GM12878 (cell line): ENCODE results near the gene TAS2R9. TPM values are rescaled to one million over a fixed set of nuclear protein-coding genes. Genes with fewer than 3 reads are reported as not detected.

Experiments used
- CBFB ChIP-seq: IDR thresholded peaks from 2 replicates; pipeline ENCODE4 v1.6.1; 2016; ENCODE audit warnings: antibody characterized with exemption, low read depth
- CHD2 ChIP-seq: IDR thresholded peaks from 2 replicates; pipeline ENCODE4 v1.6.1; 2011; ENCODE audit warnings: low read depth, low read length, improper control_type of control experiment, borderline replicate concordance
- ELK1 ChIP-seq: IDR thresholded peaks from 2 replicates; pipeline ENCODE4 v1.6.1; 2012; ENCODE audit warnings: low read depth, low read length, improper control_type of control experiment
- SMAD5 ChIP-seq: IDR thresholded peaks from 2 replicates; pipeline ENCODE4 v1.6.1; 2016; ENCODE audit warnings: antibody characterized with exemption, low read depth
- SREBF2 ChIP-seq: IDR thresholded peaks from 2 replicates; pipeline ENCODE4 v1.6.1; 2012; ENCODE audit warnings: mild to moderate bottlenecking, low read length
- SUZ12 ChIP-seq: fragments of 200-600 bp; sonication (generic); IDR thresholded peaks from one replicate; pipeline ENCODE4 v1.6.1; 2018; ENCODE audit warnings: antibody characterized with exemption, mild to moderate bottlenecking; ENCODE audit not compliant: unreplicated experiment
- USF2 ChIP-seq: IDR thresholded peaks from 2 replicates; pipeline ENCODE4 v1.6.1; 2011; ENCODE audit warnings: low read depth, low read length, improper control_type of control experiment, borderline replicate concordance
- ZBTB4 ChIP-seq: fragments of 450-650 bp; formaldehyde crosslinking; IDR thresholded peaks from 2 replicates; pipeline ENCODE4 v1.4.0; 2022; ENCODE audit warnings: mild to moderate bottlenecking, moderate library complexity
- polyA plus RNA-seq, 11 experiments: library from polyadenylated mRNA; depleted of rRNA in 4 of 11; unstranded in 6 of 11; stranded (reverse) in 5 of 11; fragments of >200 nt; fragmentation: Nextera tagmentation in 4 of 11; fragmentation: Illumina TruSeq in 1 of 11; extraction: Ambion mirVana in 4 of 11; extraction: Trizol in 1 of 11; gene quantifications; 1 replicate in 1 of 11; 2 replicates in 10 of 11; pipeline versions ENCODE4 v1.2.1 to v1.2.3, GENCODE V29; 2011 to 2016; ENCODE audit warnings: inconsistent platforms in 2 of 11, missing spikeins in 2 of 11, low read depth in 1 of 11
- total RNA-seq, 4 experiments: library from RNA; depleted of rRNA in 3 of 4; stranded (reverse); fragments of >200 nt in 3 of 4; fragmentation: Illumina TruSeq in 1 of 4; extraction: Trizol in 1 of 4; gene quantifications; 2 replicates each; pipeline versions ENCODE4 v1.2.1 to v1.2.3, GENCODE V29; 2013 to 2021
- TF ChIP-seq, protein P1 (sequence below): fragments of 450-650 bp; IDR thresholded peaks from 2 replicates; pipeline ENCODE4 v1.6.1; 2014; ENCODE audit warnings: mild to moderate bottlenecking
- TF ChIP-seq, protein P2 (sequence below): fragments of 450-650 bp; IDR thresholded peaks from 2 replicates; pipeline ENCODE4 v1.6.1; 2017; ENCODE audit warnings: low read depth, mild to moderate bottlenecking, moderate library complexity

TAS2R9 gene
- total and polyA plus RNA-seq, 10 of the 15 experiments (the other 5 are each of a cell fraction or from before 2014, with no cell fraction given) = 0.08 to 0.13 TPM; not detected in 8

GRCh38 chr12:10847744-10848143 lies 37.8 kb upstream of the TAS2R9 start (continued):
- no peak for TF ChIP-seq ELK1
- no peak for TF ChIP-seq CBFB
- TF ChIP-seq CHD2 = no peak
- TF ChIP-seq USF2 = no peak
- no peak for TF ChIP-seq ZBTB4 (CRISPR knock-in tag)
- TF ChIP-seq SREBF2 = no peak
- TF ChIP-seq, protein P1, sequence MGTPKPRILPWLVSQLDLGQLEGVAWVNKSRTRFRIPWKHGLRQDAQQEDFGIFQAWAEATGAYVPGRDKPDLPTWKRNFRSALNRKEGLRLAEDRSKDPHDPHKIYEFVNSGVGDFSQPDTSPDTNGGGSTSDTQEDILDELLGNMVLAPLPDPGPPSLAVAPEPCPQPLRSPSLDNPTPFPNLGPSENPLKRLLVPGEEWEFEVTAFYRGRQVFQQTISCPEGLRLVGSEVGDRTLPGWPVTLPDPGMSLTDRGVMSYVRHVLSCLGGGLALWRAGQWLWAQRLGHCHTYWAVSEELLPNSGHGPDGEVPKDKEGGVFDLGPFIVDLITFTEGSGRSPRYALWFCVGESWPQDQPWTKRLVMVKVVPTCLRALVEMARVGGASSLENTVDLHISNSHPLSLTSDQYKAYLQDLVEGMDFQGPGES = no peak
- no peak for TF ChIP-seq SUZ12
- TF ChIP-seq, protein P2, sequence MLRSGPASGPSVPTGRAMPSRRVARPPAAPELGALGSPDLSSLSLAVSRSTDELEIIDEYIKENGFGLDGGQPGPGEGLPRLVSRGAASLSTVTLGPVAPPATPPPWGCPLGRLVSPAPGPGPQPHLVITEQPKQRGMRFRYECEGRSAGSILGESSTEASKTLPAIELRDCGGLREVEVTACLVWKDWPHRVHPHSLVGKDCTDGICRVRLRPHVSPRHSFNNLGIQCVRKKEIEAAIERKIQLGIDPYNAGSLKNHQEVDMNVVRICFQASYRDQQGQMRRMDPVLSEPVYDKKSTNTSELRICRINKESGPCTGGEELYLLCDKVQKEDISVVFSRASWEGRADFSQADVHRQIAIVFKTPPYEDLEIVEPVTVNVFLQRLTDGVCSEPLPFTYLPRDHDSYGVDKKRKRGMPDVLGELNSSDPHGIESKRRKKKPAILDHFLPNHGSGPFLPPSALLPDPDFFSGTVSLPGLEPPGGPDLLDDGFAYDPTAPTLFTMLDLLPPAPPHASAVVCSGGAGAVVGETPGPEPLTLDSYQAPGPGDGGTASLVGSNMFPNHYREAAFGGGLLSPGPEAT = no peak
- TF ChIP-seq SMAD5 = no peak
